HG02884 (cell line): Measurements from ENCODE around the gene CDKAL1.

Experiments
- ATAC-seq: cut with Tn5 transposase; IDR thresholded peaks from one replicate; pipeline ENCODE4 v1.9.1; 2021; ENCODE audit warnings: mild to moderate bottlenecking, moderate library complexity; ENCODE audit not compliant: unreplicated experiment

The CDKAL1 gene

GRCh38 chr6:21121636-21122136 lies 587.4 kb downstream of the CDKAL1 start:
- no peak for ATAC-seq

- no peak for ATAC-seq
Measured at GRCh38 chr6:21123507-21124436, 589.5 kb downstream of the CDKAL1 start.

GRCh38 chr6:21128601-21129000 lies 594.3 kb downstream of the CDKAL1 start:
- no peak for ATAC-seq

GRCh38 chr6:21131406-21131805 lies 597.1 kb downstream of the CDKAL1 start:
- no peak for ATAC-seq

GRCh38 chr6:21132446-21132845 lies 598.2 kb downstream of the CDKAL1 start:
- ATAC-seq, result no peak

- no peak for ATAC-seq
Measured at GRCh38 chr6:21132856-21133838, 598.9 kb downstream of the CDKAL1 start.

- ATAC-seq, result no peak
Measured at GRCh38 chr6:21133901-21134300, 599.6 kb downstream of the CDKAL1 start.

- ATAC-seq, result no peak
Measured at GRCh38 chr6:21134356-21134755, 600.1 kb downstream of the CDKAL1 start.

- ATAC-seq, result no peak
Measured at GRCh38 chr6:21135484-21136013, 601.3 kb downstream of the CDKAL1 start.

- ATAC-seq, result no peak
Measured at GRCh38 chr6:21137700-21138335, 603.6 kb downstream of the CDKAL1 start.

- ATAC-seq, result no peak
Measured at GRCh38 chr6:21138336-21139069, 604.2 kb downstream of the CDKAL1 start.

GRCh38 chr6:21140966-21141365 lies 606.7 kb downstream of the CDKAL1 start:
- no peak for ATAC-seq

GRCh38 chr6:21141616-21142303 lies 607.5 kb downstream of the CDKAL1 start:
- no peak for ATAC-seq

GRCh38 chr6:21142741-21143140 lies 608.5 kb downstream of the CDKAL1 start:
- no peak for ATAC-seq

- ATAC-seq, result no peak
Measured at GRCh38 chr6:21143645-21144044, 609.4 kb downstream of the CDKAL1 start.

GRCh38 chr6:21144928-21145327 lies 610.7 kb downstream of the CDKAL1 start:
- no peak for ATAC-seq

- ATAC-seq, result no peak
Measured at GRCh38 chr6:21147995-21148394, 613.7 kb downstream of the CDKAL1 start.

- no peak for ATAC-seq
Measured at GRCh38 chr6:21149470-21149869, 615.2 kb downstream of the CDKAL1 start.

- ATAC-seq, result no peak
Measured at GRCh38 chr6:21150667-21151066, 616.4 kb downstream of the CDKAL1 start.
